Cerebellar cortex (tissue), 1 donor: ENCODE data around the gene PSMB11.

ENCODE experiments used
- DNase-seq: peaks from one replicate; pipeline ENCODE4 v3.0.0-alpha.2; 2015; ENCODE audit warnings: low spot score

The PSMB11 gene

GRCh38 chr14:23015618-23016017 lies 26.4 kb upstream of the PSMB11 start:
- no peak for DNase-seq

GRCh38 chr14:23017091-23017490 lies 24.9 kb upstream of the PSMB11 start:
- no peak for DNase-seq

GRCh38 chr14:23018107-23018506 lies 23.9 kb upstream of the PSMB11 start:
- no peak for DNase-seq

DNA sequence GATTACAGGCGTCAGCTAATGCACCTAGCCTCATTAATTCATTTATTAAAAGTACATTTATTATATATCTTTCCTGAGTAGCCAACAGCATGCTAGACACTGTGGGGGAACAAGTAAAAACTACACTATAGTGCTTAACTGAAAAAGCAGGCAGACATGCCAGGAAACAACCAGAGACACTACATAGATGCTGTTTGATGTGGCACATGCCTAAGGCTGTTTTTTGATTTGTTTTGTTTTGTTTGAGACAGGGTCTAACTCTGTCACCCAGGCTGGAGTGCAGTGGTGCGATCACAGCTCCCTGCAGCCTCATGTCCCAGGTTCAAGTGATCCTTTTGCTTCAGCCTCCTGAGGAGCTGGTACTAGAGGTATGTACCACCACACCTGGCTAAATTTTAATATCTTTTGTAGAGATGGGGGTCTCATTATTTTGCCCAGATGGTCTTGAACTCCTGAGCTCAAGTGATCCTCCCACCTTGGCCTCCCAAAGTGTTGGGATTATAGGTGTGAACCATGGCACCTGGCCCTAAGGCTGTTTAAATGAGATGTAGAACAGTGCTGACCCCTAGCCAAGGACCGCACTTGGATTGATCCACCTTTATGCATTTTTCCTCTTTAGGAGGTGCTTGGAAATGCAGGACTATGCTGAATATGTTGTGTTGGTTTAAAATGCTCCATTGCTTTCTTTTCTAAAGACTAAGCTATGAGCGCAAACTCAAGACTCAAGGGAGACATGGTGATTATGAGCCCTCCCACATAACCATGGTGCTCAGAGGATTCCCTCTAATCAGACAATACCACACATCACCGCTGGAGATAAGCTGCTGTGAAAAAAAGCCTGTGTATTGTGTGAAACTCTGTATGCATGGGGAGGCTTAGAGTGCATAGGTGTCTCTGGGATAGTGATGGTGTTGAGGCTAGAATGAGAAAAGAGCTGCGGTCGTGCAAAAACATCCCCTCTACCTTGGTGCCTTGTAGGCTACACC lies 21.6 kb upstream of the PSMB11 start:
- DNase-seq, result no peak

- DNase-seq, result no peak
Observed at GRCh38 chr14:23021434-23021833, 20.6 kb upstream of the PSMB11 start.

DNA sequence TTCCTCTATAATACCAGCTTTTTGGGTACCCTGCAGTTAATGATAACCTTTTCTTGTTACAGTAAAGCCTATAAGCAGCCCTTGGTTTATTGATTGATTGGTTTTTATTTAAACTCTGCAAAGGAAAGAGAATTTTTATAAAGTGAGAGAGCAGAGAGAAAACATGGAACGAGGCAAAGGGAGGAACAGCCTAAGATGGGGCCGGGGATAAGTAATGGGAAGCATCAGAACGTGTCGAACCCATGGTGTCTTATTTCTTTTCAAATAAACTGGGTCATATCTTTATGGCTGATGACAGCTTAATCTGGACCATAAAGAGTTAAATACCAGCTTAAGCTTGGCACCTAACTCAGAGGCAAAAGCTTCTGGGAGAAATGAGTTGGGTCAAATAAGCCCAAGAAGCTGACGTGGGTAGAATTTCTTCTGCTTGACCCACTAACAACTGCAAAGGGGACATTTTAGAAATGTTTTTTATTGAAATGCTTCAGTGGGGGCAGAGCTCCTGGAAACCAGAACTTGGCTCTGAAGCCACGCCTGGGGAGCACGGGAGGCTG lies 20.0 kb upstream of the PSMB11 start:
- DNase-seq, result no peak

DNA sequence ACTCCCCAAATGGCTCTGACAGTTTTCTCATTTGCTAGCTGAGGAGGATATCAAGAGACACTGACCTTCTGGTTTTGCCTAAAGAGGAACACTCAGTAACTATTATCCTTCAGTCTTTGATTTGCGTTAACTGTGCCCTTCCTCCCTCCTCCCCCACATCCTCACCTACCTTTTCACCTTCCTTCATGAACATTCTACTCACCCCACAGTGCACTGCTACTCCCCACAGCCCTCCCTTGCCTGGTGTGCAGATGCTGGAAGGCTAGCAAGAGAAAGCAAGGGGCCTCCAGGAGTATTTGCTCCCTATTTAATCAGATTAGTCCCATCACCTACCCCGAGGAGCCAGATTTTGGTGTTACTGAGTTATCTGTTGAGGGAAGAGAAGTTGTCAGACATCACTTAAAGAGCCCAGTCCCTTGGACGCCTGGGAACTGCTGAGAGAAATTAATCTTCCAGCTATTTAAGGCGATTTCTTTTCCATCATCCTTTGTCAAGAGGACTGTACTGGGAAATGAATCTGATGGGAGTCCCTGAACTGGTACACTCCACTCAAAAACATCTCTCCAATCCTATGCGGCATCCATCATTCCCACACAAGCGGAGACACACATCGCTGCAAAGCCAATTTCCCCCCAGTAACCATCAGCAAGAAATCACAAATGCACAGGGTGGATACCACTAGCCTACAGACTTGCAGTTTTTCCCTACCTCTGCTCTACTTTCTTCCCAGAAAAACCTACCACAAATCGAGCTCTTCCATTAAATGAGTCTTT lies 18.8 kb upstream of the PSMB11 start:
- no peak for DNase-seq

DNA sequence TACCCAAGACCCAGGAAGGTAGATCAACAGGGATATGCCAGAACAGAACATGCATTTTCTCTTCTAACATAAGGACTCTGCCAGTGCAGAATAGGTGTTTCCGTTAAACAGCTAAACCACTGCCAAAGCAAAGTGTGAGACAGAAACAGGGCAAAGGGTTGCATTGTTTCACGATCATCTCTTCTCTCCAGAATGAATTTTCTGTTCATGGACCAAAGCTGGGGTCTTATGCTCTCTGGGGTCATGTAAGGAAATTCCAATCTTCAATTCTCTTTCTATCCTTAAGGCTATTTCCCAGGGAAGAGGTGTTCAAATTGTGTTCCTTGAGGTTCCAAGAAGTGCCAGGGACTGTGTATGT lies 18.2 kb upstream of the PSMB11 start:
- no peak for DNase-seq

DNA sequence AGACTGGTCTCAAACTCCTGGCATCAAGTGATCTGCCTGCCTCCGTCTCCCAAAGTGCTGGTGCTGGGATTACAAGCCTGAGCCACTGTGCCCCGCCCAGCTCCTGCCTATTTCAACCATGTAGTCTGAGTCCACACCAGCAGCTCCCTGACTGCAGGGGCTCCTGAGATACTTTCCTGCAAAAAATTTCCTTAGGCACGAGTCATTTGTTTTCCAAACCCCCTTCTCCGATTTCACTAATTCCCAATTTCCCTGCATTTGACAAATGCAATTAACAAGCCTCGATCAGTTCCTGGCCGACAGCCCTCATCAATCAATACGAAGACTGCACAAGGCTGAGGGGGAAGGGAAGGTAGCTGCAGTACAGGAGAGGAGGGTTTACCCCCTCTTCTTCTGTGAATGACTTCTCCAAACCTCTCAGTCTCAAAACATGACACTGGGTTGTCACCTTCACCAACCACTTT lies 17.4 kb upstream of the PSMB11 start:
- no peak for DNase-seq

DNA sequence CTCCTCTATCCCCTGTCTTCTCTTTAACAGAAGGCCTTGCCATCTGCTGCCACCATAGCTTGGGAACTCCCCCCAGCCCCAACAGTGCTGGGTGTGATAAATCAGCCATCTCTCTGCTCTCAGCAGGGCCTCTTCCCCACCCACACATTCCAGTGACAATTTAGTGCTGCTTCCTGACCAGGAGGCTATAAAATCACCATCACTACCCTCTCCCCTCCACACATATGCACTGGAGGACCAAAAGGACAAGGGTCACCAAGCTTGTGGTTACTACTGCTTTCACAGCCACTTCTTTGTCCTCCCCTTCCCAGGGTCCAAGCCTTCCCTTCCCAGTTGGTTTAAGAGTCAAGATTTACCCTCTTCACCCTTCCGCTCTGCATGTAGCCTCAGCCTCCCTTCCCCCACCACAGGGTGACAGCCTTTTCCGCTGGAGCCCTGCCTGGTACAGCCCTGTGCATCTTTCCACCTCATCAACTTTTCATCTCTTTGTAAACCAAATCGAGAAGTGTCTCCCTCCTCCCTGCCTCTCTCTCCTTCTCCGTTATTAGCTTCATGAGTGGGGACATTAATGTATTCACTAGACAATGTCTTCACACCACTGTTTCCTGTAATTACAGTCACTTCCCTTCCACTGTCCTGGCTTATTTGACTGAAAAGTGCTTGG lies 16.7 kb upstream of the PSMB11 start:
- no peak for DNase-seq

GRCh38 chr14:23028799-23029198 lies 13.2 kb upstream of the PSMB11 start:
- DNase-seq, result no peak

GRCh38 chr14:23030936-23031335 lies 11.1 kb upstream of the PSMB11 start:
- no peak for DNase-seq

- no peak for DNase-seq
Observed at GRCh38 chr14:23033251-23033727, 8.7 kb upstream of the PSMB11 start.

GRCh38 chr14:23033801-23034497 lies 8.1 kb upstream of the PSMB11 start:
- no peak for DNase-seq

GRCh38 chr14:23034498-23035302 lies 7.3 kb upstream of the PSMB11 start, which contains the start of gene PSMB5:
PSMB5 (minus strand) TSS chr14:23034900; CDS start chr14:23034881, 19 bp downstream.
- DNase-seq, result peak; percentile 99

DNA sequence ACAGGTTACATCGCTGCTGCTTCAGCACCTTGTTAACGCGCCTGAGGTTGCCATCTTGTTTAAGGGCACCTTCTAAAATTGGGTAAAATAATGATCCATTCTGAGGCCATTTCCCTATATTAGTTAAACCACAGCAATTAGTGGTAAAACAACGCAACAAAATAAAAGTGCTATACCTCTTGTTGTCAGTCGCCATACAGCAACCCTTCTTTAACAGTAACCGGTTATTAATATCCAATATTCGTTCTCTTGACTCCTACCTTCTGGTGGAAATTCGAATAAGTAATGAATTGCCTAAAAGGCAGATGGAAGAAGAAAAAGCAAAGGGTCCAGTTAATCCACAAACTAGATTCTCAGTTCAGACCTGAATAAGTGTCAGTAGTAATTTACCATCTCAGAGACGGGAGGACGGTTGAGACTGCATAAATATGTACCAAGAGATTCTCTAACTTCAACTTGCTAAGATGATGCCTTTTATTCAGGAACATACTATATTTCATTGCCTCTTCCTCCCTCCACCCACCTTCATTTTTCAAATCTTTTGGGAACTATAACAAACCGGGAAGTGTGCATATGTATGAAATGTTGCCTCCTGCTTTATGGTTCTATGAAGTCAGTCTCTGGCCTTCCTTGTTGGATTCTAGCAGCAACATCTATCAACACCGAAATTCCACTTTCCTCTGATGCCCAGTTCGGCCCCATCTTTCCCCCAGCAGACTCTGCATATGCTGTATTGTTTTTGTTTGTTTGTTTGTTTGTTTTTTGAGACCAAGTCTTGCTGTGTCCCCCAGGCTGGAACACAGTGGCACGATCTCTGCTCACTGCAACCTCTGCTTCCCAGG lies 6.5 kb upstream of the PSMB11 start:
- no peak for DNase-seq

- DNase-seq, result no peak
Observed at GRCh38 chr14:23040100-23040499, 1.9 kb upstream of the PSMB11 start.

GRCh38 chr14:23041729-23042128 lies 283 bp upstream of the PSMB11 start:
- no peak for DNase-seq

GRCh38 chr14:23043145-23043544 lies 1.1 kb downstream of the PSMB11 start:
- DNase-seq, result no peak
